Measurements from ENCODE around the gene AMOTL2.

Gene AMOTL2

GRCh38 chr3:134312072-134312872, 62.0 kb downstream of the AMOTL2 start:
- Histone ChIP-seq H3K36me3 (ENCODE audit: control insufficient read depth, insufficient read depth, low read length) (no peaks in the 10 kb centered on the region), H3K27ac (ENCODE audit: low read depth, low read length, severe bottlenecking) (no peak overlapping the region), H3K9me3 (ENCODE audit: control insufficient read depth, low read length) (no peaks in the 10 kb centered on the region), H3K4me1 (ENCODE audit: control insufficient read depth, insufficient read depth, low read length, poor library complexity, severe bottlenecking) (peaks cover 63% of the 10 kb centered on the region), H3K4me3 (ENCODE audit: extremely low read depth, insufficient read depth, low read length, poor library complexity, severe bottlenecking) (no peak overlapping the region)
- WGBS, 2 experiments (ENCODE audit: insufficient coverage in 2 of 2) = 93 to 94% methylated on average over 26 of the region's 28 CpGs

- H3K36me3 ChIP-seq (ENCODE audit: control insufficient read depth, insufficient read depth, low read length) = no peaks in the 10 kb centered on the region
- H3K4me3 ChIP-seq (ENCODE audit: extremely low read depth, insufficient read depth, low read length, poor library complexity, severe bottlenecking) = no peak overlapping the region
- H3K4me1 ChIP-seq (ENCODE audit: control insufficient read depth, insufficient read depth, low read length, poor library complexity, severe bottlenecking) = peaks cover 58% of the 10 kb centered on the region
- no peaks in the 10 kb centered on the region for H3K9me3 ChIP-seq (ENCODE audit: control insufficient read depth, low read length)
- no peak overlapping the region for H3K27ac ChIP-seq (ENCODE audit: low read depth, low read length, severe bottlenecking)
- 97 to 100% methylated on average over 1 to 5 of the region's 5 CpGs for WGBS, 2 experiments (ENCODE audit: insufficient coverage in 2 of 2)
Measured at GRCh38 chr3:134311693-134312071, 62.6 kb downstream of the AMOTL2 start.

DNA sequence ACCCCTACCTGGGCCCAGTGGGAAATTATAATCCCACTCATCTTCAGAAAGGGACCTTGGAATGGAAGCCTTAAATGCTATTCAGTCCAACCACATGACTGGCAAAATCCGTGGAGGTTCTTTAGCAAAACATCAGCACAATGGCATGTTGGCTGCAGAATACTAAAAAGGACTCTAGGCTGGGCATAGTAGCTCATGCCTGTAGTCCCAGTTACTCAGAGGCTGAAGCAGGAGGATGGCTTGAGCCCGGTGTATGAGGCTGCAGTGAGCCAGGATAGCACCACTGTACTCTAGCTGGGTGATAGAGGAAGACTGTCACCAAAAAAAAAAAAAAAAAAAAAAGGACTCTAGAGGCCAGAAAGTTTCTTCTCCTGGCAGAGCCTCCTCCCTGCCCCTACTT, 63.0 kb downstream of the AMOTL2 start:
- Histone ChIP-seq H3K4me1 (ENCODE audit: control insufficient read depth, insufficient read depth, low read length, poor library complexity, severe bottlenecking) (peaks cover 58% of the 10 kb centered on the region), H3K27ac (ENCODE audit: low read depth, low read length, severe bottlenecking) (no peak overlapping the region), H3K36me3 (ENCODE audit: control insufficient read depth, insufficient read depth, low read length) (no peaks in the 10 kb centered on the region), H3K4me3 (ENCODE audit: extremely low read depth, insufficient read depth, low read length, poor library complexity, severe bottlenecking) (no peak overlapping the region), H3K9me3 (ENCODE audit: control insufficient read depth, low read length) (no peaks in the 10 kb centered on the region)
- WGBS, 2 experiments (ENCODE audit: insufficient coverage in 2 of 2) = 50 to 83% methylated on average over 1 to 2 of the region's 2 CpGs

DNA sequence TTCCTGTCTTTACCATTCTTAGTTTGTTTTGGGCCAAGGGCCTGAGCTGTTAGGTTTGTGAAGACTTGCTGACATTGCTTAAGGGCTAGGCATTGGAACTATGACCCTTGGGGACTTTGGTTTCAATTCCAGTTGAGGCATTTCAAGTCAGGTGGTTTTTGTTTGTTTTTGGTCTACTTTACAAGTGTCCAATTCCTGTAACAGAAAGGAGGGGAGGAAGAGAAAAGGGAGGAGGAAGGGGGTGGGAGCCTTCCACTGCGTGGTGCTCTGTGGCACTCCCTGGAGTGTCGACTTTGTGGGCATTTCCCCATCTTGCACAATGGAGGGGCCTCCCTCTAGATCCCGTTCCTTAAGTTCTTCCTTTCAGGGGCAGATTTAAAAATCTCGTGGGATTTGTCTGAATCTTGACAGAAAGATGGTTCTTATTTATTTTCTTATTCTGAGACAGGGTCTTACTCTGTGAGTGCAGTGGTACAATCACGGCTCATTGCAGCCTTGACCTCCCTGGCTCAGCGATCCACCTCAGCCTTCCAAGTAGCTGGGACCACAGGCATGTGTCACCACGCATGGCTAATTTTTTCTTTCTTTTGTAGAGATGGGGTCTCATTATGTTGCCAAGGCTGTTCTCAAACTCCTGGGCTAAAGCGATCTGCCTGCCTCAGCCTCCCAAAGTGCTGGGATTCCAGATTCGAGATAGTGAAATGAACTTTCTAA, 64.1 kb downstream of the AMOTL2 start:
- peaks cover 50% of the 10 kb centered on the region for H3K4me1 ChIP-seq (ENCODE audit: control insufficient read depth, insufficient read depth, low read length, poor library complexity, severe bottlenecking)
- no peak overlapping the region for H3K27ac ChIP-seq (ENCODE audit: low read depth, low read length, severe bottlenecking)
- WGBS, 2 experiments (ENCODE audit: insufficient coverage in 2 of 2) = 87 to 91% methylated on average over 5 to 7 of the region's 9 CpGs
- no peaks in the 10 kb centered on the region for H3K9me3 ChIP-seq (ENCODE audit: control insufficient read depth, low read length)
- H3K36me3 ChIP-seq (ENCODE audit: control insufficient read depth, insufficient read depth, low read length) = no peaks in the 10 kb centered on the region
- H3K4me3 ChIP-seq (ENCODE audit: extremely low read depth, insufficient read depth, low read length, poor library complexity, severe bottlenecking) = no peak overlapping the region

- peaks cover 34% of the 10 kb centered on the region for H3K4me1 ChIP-seq (ENCODE audit: control insufficient read depth, insufficient read depth, low read length, poor library complexity, severe bottlenecking)
- H3K27ac ChIP-seq (ENCODE audit: low read depth, low read length, severe bottlenecking) = peak overlapping the region; percentile 76
- H3K9me3 ChIP-seq (ENCODE audit: control insufficient read depth, low read length) = no peaks in the 10 kb centered on the region
- H3K4me3 ChIP-seq (ENCODE audit: extremely low read depth, insufficient read depth, low read length, poor library complexity, severe bottlenecking) = no peak overlapping the region
- WGBS, 2 experiments (ENCODE audit: insufficient coverage in 2 of 2) = 12 to 22% methylated on average over 8 to 9 of the region's 11 CpGs
- no peaks in the 10 kb centered on the region for H3K36me3 ChIP-seq (ENCODE audit: control insufficient read depth, insufficient read depth, low read length)
Measured at GRCh38 chr3:134308350-134308891, 65.8 kb downstream of the AMOTL2 start.

DNA sequence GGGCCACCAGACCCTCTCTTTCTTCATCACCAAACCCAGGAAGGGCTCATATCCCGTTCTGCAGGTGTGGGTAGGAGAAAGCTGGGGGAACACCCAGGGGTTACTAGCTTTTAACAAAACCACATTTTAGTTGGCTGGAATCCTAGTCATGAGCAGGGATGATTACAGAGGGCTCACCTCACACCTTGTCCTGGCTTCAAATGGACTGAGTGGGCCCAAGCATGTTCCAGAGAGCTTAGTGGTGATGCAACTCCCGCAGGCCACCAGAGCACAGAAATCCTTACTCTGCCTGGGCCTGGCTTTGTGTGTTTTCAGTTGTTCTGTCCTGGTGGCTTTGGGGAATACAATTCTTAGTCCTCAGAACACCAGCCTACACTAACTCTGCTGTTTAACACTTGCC, 66.8 kb downstream of the AMOTL2 start:
- H3K36me3 ChIP-seq (ENCODE audit: control insufficient read depth, insufficient read depth, low read length) = no peaks in the 10 kb centered on the region
- H3K27ac ChIP-seq (ENCODE audit: low read depth, low read length, severe bottlenecking) = no peak overlapping the region
- no peaks in the 10 kb centered on the region for H3K9me3 ChIP-seq (ENCODE audit: control insufficient read depth, low read length)
- 60% methylated on average over 1 of the region's 2 CpGs; no CpG with 5 or more reads in 1 of the 2 experiments for WGBS, 2 experiments (ENCODE audit: insufficient coverage in 2 of 2)
- peaks cover 34% of the 10 kb centered on the region for H3K4me1 ChIP-seq (ENCODE audit: control insufficient read depth, insufficient read depth, low read length, poor library complexity, severe bottlenecking)
- H3K4me3 ChIP-seq (ENCODE audit: extremely low read depth, insufficient read depth, low read length, poor library complexity, severe bottlenecking) = no peak overlapping the region

- H3K4me3 ChIP-seq (ENCODE audit: extremely low read depth, insufficient read depth, low read length, poor library complexity, severe bottlenecking) = no peak overlapping the region
Measured at GRCh38 chr3:134306320-134306719, 67.9 kb downstream of the AMOTL2 start.

More at GRCh38 chr3:134306320-134306719, 67.9 kb downstream of the AMOTL2 start:
- peaks cover 24% of the 10 kb centered on the region for H3K4me1 ChIP-seq (ENCODE audit: control insufficient read depth, insufficient read depth, low read length, poor library complexity, severe bottlenecking)
- H3K36me3 ChIP-seq (ENCODE audit: control insufficient read depth, insufficient read depth, low read length) = no peaks in the 10 kb centered on the region
- H3K27ac ChIP-seq (ENCODE audit: low read depth, low read length, severe bottlenecking) = no peak overlapping the region
- 71 to 88% methylated on average over 3 to 6 of the region's 7 CpGs for WGBS, 2 experiments (ENCODE audit: insufficient coverage in 2 of 2)
- no peaks in the 10 kb centered on the region for H3K9me3 ChIP-seq (ENCODE audit: control insufficient read depth, low read length)
